Measurements from ENCODE around the gene HS3ST5. TPM values are rescaled to one million over a fixed set of nuclear protein-coding genes. Genes with fewer than 3 reads are reported as not detected.

The HS3ST5 gene
- total RNA-seq, 1 donor: not detected

DNA sequence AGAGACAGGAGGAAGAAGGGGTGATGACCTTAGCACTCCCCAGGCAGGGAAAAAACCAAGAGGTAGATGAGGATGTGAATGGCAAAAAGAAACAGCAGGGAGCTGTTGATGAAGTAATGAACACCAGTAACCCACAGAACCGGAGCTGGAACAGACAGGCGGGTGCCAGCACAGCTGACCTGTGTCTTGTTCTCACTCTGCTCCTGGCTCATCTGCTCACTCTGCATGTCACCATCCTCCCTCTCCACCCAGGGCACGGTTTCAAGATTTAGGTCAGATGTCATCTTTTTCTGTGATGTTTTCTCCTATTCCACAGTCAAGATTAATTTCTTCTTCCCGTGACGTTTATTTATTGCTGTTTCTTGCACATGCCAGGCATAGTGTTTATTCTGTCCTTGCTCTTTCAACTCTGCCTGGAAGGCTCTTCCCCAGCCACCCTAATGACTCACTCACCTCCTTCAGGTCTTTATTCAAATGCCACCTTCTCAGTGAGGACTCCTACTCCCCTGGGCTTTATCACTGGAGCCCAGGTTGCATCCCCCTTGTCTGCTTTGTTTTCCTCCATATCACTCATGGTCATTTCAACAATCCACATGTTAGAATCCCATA, 207.4 kb downstream of the HS3ST5 start:
- no peak for DNase-seq (ENCODE audit: insufficient read length, low spot score, missing footprints)
- H3K36me3 ChIP-seq (ENCODE audit: insufficient read depth, low read length): no peaks in the 10 kb centered on the region

DNA sequence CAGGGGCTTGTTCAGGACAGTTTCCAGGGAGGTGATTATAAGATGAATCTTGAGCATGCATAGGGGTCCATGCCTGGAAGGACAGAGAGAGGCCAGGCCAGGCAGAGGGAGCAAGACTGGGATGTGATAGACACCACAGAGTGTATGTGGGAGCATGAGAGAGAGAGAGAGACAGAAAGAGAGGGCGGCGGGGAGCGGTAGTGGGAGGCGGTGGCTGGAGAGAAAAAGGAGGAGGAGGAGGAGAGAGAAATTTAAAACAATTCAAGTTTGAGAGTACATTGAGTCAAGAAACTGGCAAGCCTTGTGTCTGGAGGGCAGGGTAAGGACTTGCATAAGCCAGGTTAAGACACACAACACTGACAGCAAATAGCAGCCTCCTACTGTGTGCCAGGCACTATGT, 209.0 kb downstream of the HS3ST5 start:
- H3K36me3 ChIP-seq (ENCODE audit: insufficient read depth, low read length): no peaks in the 10 kb centered on the region
- H2AFZ ChIP-seq (ENCODE audit: low read length): no peak overlapping the region
- H4K20me1 ChIP-seq (ENCODE audit: insufficient read depth, low read length): no peaks in the 10 kb centered on the region
- no peak overlapping the region for H3K4me2 ChIP-seq (ENCODE audit: insufficient read depth, low read length)
- H3K4me3 ChIP-seq (ENCODE audit: insufficient read depth, low read length): no peak overlapping the region
- no peak overlapping the region for H3K27ac ChIP-seq (ENCODE audit: low read depth, low read length)
- H3K9me3 ChIP-seq (ENCODE audit: low read depth, low read length): no peaks in the 10 kb centered on the region
- no peak for DNase-seq (ENCODE audit: insufficient read length, low spot score, missing footprints)
- TF ChIP-seq, protein P1, sequence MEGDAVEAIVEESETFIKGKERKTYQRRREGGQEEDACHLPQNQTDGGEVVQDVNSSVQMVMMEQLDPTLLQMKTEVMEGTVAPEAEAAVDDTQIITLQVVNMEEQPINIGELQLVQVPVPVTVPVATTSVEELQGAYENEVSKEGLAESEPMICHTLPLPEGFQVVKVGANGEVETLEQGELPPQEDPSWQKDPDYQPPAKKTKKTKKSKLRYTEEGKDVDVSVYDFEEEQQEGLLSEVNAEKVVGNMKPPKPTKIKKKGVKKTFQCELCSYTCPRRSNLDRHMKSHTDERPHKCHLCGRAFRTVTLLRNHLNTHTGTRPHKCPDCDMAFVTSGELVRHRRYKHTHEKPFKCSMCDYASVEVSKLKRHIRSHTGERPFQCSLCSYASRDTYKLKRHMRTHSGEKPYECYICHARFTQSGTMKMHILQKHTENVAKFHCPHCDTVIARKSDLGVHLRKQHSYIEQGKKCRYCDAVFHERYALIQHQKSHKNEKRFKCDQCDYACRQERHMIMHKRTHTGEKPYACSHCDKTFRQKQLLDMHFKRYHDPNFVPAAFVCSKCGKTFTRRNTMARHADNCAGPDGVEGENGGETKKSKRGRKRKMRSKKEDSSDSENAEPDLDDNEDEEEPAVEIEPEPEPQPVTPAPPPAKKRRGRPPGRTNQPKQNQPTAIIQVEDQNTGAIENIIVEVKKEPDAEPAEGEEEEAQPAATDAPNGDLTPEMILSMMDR (IDR thresholded peaks at IDR 0.05; ENCODE audit: extremely low read depth, low read depth, low read length): no peak
- H3K79me2 ChIP-seq (ENCODE audit: insufficient read depth, low read length): no peaks in the 10 kb centered on the region
- H3K4me1 ChIP-seq (ENCODE audit: insufficient read depth, low read length): no peaks in the 10 kb centered on the region
- peaks cover 4% of the 10 kb centered on the region for H3K27me3 ChIP-seq (ENCODE audit: insufficient read depth, low read length)

More for the DNA sequence above, 207.4 kb downstream of the HS3ST5 start:
- no peak overlapping the region for H3K4me2 ChIP-seq (ENCODE audit: insufficient read depth, low read length)
- H3K27me3 ChIP-seq (ENCODE audit: insufficient read depth, low read length): peaks cover 4% of the 10 kb centered on the region
- no peak overlapping the region for H3K4me3 ChIP-seq (ENCODE audit: insufficient read depth, low read length)
- H2AFZ ChIP-seq (ENCODE audit: low read length): no peak overlapping the region
- H3K79me2 ChIP-seq (ENCODE audit: insufficient read depth, low read length): no peaks in the 10 kb centered on the region
- H4K20me1 ChIP-seq (ENCODE audit: insufficient read depth, low read length): no peaks in the 10 kb centered on the region
- H3K4me1 ChIP-seq (ENCODE audit: insufficient read depth, low read length): no peaks in the 10 kb centered on the region
- no peaks in the 10 kb centered on the region for H3K9me3 ChIP-seq (ENCODE audit: low read depth, low read length)
- no peak overlapping the region for H3K27ac ChIP-seq (ENCODE audit: low read depth, low read length)
- TF ChIP-seq, protein P1 (IDR thresholded peaks at IDR 0.05; ENCODE audit: extremely low read depth, low read depth, low read length): no peak

DNA sequence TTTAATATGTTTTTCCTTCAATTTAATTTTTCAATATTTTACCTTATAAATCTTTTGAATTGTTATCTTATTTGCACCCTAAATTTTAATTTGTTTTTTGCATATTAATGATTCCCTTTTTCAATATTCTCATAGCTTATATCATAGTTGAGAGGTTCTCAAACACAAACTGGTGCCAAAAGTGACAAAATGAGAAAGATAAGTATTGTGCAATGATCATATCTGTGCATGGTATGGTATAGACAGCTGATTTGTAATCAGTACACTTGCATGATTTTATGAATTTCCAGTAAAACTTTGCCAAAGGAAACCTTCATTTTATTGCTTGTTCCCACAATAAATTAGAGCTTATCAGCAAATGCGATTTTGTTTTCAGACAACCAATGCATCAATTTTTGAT, 210.9 kb downstream of the HS3ST5 start:
- Histone ChIP-seq H4K20me1 (ENCODE audit: insufficient read depth, low read length) (no peaks in the 10 kb centered on the region), H3K27ac (ENCODE audit: low read depth, low read length) (no peak overlapping the region), H3K27me3 (ENCODE audit: insufficient read depth, low read length) (peaks cover 4% of the 10 kb centered on the region), H3K4me2 (ENCODE audit: insufficient read depth, low read length) (no peak overlapping the region), H3K4me3 (ENCODE audit: insufficient read depth, low read length) (no peak overlapping the region), H2AFZ (ENCODE audit: low read length) (no peak overlapping the region), H3K4me1 (ENCODE audit: insufficient read depth, low read length) (no peaks in the 10 kb centered on the region), H3K36me3 (ENCODE audit: insufficient read depth, low read length) (no peaks in the 10 kb centered on the region), H3K79me2 (ENCODE audit: insufficient read depth, low read length) (no peaks in the 10 kb centered on the region), H3K9me3 (ENCODE audit: low read depth, low read length) (no peaks in the 10 kb centered on the region)
- TF ChIP-seq, protein P1 (IDR thresholded peaks at IDR 0.05; ENCODE audit: extremely low read depth, low read depth, low read length): no peak
- DNase-seq (ENCODE audit: insufficient read length, low spot score, missing footprints): no peak

DNA sequence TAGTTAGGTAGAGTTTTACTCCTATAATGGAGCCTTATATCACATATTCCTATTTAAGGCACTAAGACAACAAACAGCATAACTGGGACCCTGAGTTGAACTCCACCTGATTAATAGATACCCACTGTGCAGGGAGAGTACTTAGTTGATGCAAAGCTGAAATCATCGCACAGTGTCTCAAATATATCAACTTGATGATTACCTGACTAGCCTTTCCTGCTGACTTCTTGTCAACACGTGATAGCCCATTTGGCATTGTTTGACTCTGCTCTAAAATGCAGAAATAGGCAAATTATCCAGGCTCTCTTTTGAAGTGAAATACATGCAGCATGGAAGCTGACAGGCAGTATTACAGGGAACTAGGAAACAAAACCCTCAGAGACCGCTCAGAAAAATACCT, 217.2 kb downstream of the HS3ST5 start:
- Histone ChIP-seq H3K9me3 (ENCODE audit: low read depth, low read length) (no peaks in the 10 kb centered on the region), H3K79me2 (ENCODE audit: insufficient read depth, low read length) (no peaks in the 10 kb centered on the region), H3K4me2 (ENCODE audit: insufficient read depth, low read length) (no peak overlapping the region), H3K36me3 (ENCODE audit: insufficient read depth, low read length) (no peaks in the 10 kb centered on the region), H3K4me1 (ENCODE audit: insufficient read depth, low read length) (no peaks in the 10 kb centered on the region), H3K4me3 (ENCODE audit: insufficient read depth, low read length) (no peak overlapping the region), H3K27me3 (ENCODE audit: insufficient read depth, low read length) (no peaks in the 10 kb centered on the region), H2AFZ (ENCODE audit: low read length) (no peak overlapping the region), H3K27ac (ENCODE audit: low read depth, low read length) (no peak overlapping the region), H4K20me1 (ENCODE audit: insufficient read depth, low read length) (no peaks in the 10 kb centered on the region)
- DNase-seq (ENCODE audit: insufficient read length, low spot score, missing footprints): no peak
- TF ChIP-seq, protein P1 (IDR thresholded peaks at IDR 0.05; ENCODE audit: extremely low read depth, low read depth, low read length): no peak
